Activated T-helper 1 cell treated with anti-CD3 and anti-CD28 coated beads, Interleukin-2, amount 50 U/mL, for 16 hours (primary cell): ENCODE data around the gene GALNT14.

Experiments
- DNase-seq, 2 donors: peaks; one replicate each; pipeline ENCODE4 v3.0.0-alpha.2; 2020; ENCODE audit warnings: low read depth in 1 of 2, low spot score in 1 of 2

GALNT14 gene

GRCh38 chr2:31016648-31017047, 121.6 kb downstream of the GALNT14 start:
- DNase-seq, result no peak

- no peak for DNase-seq
These were observed 123.7 kb downstream of the GALNT14 start for GRCh38 chr2:31014516-31014915.

GRCh38 chr2:31013301-31013700, 124.9 kb downstream of the GALNT14 start:
- DNase-seq, result no peak

- DNase-seq, result no peak
These were observed 125.8 kb downstream of the GALNT14 start for GRCh38 chr2:31012406-31012805.

GRCh38 chr2:31011587-31011986, 126.7 kb downstream of the GALNT14 start:
- no peak for DNase-seq

GRCh38 chr2:31008561-31009114, 129.6 kb downstream of the GALNT14 start:
- no peak for DNase-seq

- no peak for DNase-seq
These were observed 134.0 kb downstream of the GALNT14 start for GRCh38 chr2:31004257-31004656.

GRCh38 chr2:31003749-31004148, 134.5 kb downstream of the GALNT14 start:
- DNase-seq, result no peak

GRCh38 chr2:31002537-31003150, 135.6 kb downstream of the GALNT14 start:
- no peak for DNase-seq

- no peak for DNase-seq
These were observed 137.3 kb downstream of the GALNT14 start for GRCh38 chr2:31000970-31001369.

- no peak for DNase-seq
These were observed 139.6 kb downstream of the GALNT14 start for GRCh38 chr2:30998672-30999071.

GRCh38 chr2:30997979-30998378, 140.3 kb downstream of the GALNT14 start:
- no peak for DNase-seq

- no peak for DNase-seq
These were observed 143.8 kb downstream of the GALNT14 start for GRCh38 chr2:30994227-30995056.

- DNase-seq, result no peak
These were observed 145.5 kb downstream of the GALNT14 start for GRCh38 chr2:30992781-30993180.

- no peak for DNase-seq
These were observed 147.6 kb downstream of the GALNT14 start for GRCh38 chr2:30990671-30991070.

- DNase-seq, result no peak
These were observed 148.1 kb downstream of the GALNT14 start for GRCh38 chr2:30990176-30990575.

GRCh38 chr2:30989746-30990145, 148.5 kb downstream of the GALNT14 start:
- no peak for DNase-seq

GRCh38 chr2:30987566-30987965, 150.7 kb downstream of the GALNT14 start:
- no peak for DNase-seq

GRCh38 chr2:30986231-30986580, 152.0 kb downstream of the GALNT14 start:
- no peak for DNase-seq

GRCh38 chr2:30985493-30986230, 152.6 kb downstream of the GALNT14 start:
- no peak for DNase-seq

- no peak for DNase-seq
These were observed 154.1 kb downstream of the GALNT14 start for GRCh38 chr2:30984148-30984547.

- no peak for DNase-seq
These were observed 156.7 kb downstream of the GALNT14 start for GRCh38 chr2:30981510-30981909.
